ENCODE results near the gene VSIG2.
A peak's percentile ranks its signal among the peaks of the same experiment; 100 is the strongest.
"Not testable (repeated sequence)": the region's sequence is repeated elsewhere in the genome, so short reads cannot be mapped to it uniquely, and the experiment has no call there.

Gene VSIG2

DNA sequence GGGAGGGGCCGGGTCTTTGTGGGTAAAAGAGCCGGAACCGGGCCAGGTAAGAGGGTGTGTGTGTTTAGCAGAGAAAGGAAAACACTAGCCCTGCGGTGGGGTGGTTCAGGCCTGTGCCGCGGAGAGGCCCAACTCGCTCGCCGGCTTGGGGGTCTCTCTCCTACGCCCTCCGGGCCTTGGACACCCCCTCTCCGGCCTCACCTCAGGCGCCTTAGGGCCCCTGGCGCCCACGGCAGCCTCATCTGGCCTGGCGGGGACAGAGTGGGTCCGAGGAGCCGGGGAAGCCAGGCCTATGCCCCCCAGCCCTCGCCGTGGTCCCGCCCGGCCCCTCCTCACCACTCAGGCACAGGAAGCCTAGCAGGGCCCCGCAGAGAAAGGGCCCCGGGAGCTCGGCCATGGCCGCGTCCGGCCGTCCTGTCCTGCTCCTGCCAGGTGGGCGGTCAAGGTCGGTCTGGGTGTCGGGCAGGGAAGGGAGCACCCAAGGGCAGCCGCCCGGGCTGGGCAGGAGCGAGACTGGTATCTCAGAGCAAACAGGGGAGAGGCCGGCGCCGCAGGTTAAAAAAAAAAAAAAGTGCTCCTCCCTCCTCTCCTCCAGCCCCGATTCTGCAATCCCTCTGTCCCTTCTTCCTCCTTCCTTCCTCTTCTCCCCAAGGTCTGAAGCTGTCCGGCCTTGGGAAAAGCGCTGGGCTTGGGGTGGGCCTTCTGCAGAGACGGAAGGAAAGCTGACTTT lies at the start of gene VSIG2:
TSS of gene VSIG2 (minus strand) at position 515 of the 730 bp plus-strand sequence. CDS start at position 397, 118 bp downstream.
- DNase-seq, result no peak

DNA sequence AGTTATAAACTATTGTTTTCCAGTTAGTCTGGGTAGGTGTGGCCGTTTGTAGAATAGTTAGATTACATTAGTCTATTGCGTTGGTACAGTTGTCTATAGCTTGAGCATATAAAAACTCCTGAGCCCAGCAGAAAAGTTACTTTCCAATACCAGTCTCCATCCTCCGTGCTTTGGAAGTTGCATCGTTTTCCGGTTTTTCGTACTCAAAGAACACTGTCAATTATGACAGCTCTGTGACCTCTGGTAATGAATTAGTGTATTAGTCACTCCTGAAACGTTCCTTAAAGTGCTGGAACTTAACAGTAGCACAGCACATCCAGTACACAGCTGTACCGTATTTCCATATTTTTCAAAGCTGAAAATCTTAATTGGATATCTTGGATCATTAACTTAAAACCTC lies 49.0 kb upstream of the VSIG2 start:
- no peak for DNase-seq

GRCh38 chr11:124800226-124800929 lies 48.3 kb upstream of the VSIG2 start, which contains the start of gene MSANTD2:
Gene MSANTD2, minus strand, starts transcription at chr11:124800406. Its CDS starts 26 bp downstream, at chr11:124800380.
- DNase-seq, result peak; percentile 81

DNA sequence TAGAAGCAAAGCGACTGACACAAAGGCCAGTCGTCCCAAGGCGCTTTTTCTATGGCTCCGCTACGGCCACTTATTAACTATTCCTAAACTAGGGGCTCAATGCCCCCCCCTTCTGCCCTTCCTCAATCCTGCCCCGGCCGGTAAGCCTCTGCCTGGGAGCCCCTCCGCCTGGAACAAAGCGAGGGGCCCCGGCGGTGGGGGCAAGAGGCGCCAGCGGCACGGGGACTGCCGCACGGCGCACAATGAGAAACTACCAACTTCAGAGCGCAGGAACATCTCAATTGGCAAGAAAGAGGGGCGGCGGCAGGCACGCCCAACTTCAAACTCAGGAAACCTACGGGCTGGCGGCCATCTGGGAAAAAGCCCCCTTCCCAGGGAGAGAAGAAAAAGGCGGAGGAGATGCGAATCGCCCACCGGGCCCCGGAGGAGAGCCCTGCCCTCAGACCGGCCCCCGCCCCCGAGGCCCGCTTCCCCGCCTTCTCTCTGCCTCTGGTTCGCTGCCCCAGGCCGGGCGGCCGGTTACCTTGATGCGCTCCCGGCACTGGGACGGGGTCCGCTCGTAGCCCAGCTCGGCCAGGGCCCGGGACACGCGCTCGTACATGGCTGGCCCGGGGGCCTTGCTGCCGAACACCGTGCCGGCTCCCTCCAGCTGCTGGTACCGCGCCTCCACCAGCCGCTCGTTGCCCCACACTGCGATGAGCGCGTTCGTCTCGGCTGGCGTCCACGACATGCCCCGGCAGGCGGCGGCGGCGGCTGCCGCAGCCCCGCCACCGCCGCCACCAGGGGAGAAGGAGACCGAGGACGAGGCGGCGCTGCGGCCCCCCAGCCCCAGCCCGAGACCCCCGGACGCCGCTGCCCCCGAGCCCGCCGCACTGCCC lies 47.5 kb upstream of the VSIG2 start:
- DNase-seq, result peak; percentile 38

GRCh38 chr11:124798991-124799347 lies 46.9 kb upstream of the VSIG2 start:
- DNase-seq, result no peak

DNA sequence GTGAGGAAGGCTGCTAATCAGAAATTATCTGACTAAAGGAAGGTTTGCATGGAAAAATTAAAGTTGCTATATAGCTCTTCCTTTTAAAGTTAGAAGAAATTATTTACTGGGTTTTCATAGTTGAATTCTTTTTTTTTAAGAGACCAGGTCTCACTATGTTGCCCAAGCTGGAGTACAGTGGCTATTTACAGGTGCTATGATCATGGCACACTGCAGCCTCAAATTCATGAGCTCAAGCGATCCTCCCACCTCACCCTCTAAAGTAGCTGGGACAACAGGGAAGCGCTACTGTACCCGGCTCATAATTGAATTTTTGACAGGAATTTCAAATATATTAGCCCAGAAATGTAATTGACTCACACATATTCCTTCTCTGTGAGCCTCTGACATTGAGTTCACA lies 44.3 kb upstream of the VSIG2 start:
- no peak for DNase-seq

DNA sequence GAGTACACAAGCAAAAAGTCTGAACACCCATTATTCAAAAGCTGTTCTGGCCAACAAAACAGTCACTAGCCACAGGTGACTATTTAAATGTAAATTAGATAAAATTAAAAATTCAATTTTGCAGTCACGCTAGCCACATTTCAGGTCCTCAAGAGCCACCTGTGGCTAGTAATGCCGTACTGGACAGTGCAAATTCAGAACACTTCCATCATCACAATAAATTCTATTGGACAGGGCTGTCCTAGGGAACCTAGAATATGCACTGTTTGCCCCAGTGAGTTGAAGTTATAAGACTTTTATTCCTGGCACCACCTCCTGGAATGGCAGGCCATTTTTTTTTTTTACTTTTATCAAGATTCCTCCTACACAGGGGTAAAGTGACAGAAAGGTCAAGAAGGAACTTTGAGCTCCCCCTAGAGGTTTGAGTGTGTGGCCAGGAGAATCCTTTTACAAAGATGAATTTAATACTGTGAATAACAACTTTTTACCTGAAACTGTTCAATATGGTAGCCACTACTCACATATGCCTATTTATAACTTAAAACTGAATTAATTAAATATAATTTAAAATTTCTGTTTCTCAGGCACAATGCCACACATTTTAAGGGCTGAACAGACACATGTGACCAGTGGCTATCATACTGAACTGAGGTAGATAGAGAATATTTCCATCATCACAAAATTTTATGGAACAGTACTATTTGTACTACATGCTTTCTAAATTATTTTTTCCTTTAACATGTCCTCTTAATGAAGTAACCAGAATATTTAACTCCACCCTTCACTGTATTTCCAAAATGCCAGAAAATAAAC lies 41.6 kb upstream of the VSIG2 start:
- DNase-seq, result peak; percentile 33

GRCh38 chr11:124791626-124792341 lies 39.7 kb upstream of the VSIG2 start:
- peak; percentile 20 for DNase-seq

DNA sequence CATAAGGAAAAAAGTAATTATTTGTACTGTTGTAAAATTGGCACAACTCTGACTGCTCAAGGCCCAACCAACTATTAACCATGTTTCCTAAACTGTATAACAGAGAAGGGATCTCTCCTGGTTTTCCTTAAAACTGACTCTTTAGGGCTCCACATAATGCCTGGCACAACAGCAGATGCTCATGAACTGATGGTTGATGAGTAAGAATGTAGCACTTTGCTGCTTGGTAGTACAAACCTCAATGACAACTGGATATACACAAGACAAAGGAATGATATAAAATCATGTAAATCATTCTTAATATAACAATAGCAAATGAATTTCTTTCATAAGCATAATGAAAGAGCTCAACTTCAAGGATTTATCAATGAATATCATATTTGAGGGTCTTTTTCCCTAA lies 36.5 kb upstream of the VSIG2 start:
- no peak for DNase-seq

DNA sequence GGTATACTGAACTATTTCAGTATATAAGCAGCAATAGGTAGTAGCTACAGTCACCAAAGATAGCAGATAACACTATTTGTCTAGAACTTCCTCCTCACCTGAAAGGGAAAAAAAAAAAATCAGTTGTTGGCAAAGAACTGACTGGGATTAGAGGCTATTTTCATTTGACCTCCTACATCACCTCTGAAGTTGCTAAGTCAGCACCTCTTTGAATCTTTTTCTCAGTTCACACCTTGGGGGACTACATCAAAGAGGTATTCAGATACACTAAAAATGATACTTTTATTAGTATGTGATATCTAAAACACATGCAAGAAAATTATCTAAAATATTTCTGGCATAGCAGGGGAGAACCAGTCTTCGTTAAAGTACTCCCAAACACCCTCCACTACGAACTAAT lies 32.0 kb upstream of the VSIG2 start:
- DNase-seq, result no peak

DNA sequence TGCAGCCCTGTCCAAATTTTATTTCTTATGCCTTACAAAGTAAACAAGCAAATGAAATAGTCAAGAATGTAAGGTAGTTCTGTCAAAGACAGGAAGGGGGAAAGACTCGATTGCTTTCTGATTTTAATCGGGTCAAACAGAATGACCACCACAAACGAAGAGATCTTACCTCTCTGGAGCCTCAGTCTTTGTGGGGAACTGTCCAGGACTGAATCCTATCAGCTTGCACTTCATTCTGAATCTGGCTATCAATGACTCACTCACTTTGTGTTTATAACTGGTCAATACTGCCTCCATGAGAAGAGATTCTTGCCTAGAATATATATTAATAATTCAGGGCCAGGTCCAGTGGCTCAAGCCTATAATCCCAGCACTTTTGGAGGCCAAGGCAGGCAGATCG lies 30.9 kb upstream of the VSIG2 start:
- no peak for DNase-seq

GRCh38 chr11:124779568-124779967 lies 27.5 kb upstream of the VSIG2 start:
- DNase-seq, result no peak

DNA sequence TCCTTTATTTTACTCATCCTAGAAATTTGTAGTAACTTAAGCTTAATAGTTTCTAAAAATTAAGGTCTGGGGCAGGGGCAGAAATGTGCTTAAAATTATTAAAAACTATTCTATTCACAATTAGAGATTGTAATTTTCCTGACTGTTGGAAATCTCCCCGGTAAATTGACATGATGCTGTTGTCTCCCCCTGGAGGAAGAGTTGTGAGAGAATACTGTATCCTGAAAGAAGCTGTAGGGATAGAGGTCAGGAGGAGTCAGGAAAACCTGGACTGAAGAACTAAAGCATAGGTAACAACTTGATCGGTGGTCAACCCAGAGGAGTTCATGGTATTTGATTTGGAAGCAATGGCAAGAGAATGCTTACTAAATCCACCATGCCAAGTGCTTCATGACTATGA lies 26.2 kb upstream of the VSIG2 start:
- no peak for DNase-seq

GRCh38 chr11:124776865-124777645 lies 25.0 kb upstream of the VSIG2 start:
- no peak for DNase-seq

- DNase-seq, result not testable (repeated sequence)
Observed at GRCh38 chr11:124770959-124771358, 18.9 kb upstream of the VSIG2 start.

GRCh38 chr11:124769806-124770774 lies 18.0 kb upstream of the VSIG2 start:
- no peak for DNase-seq

DNA sequence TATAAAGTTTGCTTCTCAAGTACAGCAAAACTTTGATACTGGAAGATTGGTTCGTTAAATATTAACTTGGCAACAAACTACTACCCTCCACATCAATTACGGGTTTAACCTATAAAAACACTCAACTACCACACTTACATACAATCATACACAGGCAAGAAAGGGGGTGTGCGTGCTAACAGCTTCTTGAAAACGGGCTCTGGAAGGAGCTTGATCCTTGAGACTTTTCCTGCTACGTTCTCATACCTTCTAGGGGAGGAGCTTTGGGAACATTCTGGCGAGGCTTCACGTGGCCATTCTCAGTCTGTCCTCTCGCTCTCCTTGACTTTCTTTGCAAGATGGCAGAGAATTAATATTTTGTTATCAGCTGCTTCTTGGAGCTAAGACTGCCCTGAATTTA lies 16.9 kb upstream of the VSIG2 start:
- DNase-seq, result no peak

- no peak for DNase-seq
Observed at GRCh38 chr11:124766156-124766555, 14.1 kb upstream of the VSIG2 start.

DNA sequence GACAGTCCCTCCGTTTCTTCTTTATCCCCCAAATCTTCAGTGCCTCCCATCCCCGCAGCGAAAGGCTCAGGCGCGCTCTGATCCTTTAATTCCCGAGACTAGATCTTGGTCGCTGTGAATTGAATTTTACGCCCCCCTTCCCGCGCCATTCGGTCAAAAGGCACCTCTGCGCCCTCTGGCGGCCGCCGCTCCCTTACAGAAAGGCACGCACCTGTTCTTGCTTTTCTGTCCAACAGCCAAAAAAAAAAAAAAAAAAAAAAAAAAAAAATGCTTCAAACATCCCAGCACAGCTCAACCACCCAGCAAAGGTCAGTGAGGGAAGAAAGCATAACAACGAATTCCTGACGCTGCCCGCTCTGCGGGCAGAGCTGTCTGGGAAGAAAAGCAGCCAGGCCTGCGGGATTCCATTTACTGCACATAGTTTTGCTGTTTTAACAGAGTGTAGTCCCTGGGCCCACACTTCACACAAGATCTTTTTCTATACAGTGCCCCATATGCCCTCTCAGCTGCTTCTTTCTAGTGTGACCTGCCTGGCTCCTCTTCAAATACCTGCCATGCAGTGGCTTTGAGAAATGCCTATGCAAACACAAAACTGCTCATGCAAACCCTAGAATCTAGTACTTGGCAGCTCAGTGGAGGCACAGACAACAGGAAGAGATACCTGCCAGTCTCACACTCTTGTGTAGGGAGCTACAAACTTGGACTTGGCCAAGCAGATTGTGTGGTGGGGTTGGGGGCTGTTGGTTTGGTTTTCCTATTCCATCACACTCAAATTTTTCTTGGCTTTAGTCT lies 11.3 kb upstream of the VSIG2 start:
- DNase-seq, result peak; percentile 63
